HG02623 (cell line): Measurements from ENCODE around the gene UGT2B10.

ENCODE experiments used
- ATAC-seq: cut with Tn5 transposase; IDR thresholded peaks from one replicate; pipeline ENCODE4 v1.9.1; 2021; ENCODE audit warnings: moderate library complexity; ENCODE audit not compliant: unreplicated experiment

UGT2B10 gene

GRCh38 chr4:68869274-68869773, 53.5 kb downstream of the UGT2B10 start:
- ATAC-seq: no peak

GRCh38 chr4:68871809-68872642, 56.2 kb downstream of the UGT2B10 start:
- no peak for ATAC-seq

GRCh38 chr4:68872643-68873502, 57.1 kb downstream of the UGT2B10 start:
- no peak for ATAC-seq

GRCh38 chr4:68874507-68874906, 58.7 kb downstream of the UGT2B10 start:
- no peak for ATAC-seq

- no peak for ATAC-seq
Observed at GRCh38 chr4:68877555-68877954, 61.8 kb downstream of the UGT2B10 start.

- ATAC-seq: no peak
Observed at GRCh38 chr4:68878048-68878447, 62.3 kb downstream of the UGT2B10 start.
